ENCODE data around the gene CETN1. TPM values are rescaled to one million over a fixed set of nuclear protein-coding genes. Genes with fewer than 3 reads are reported as not detected.

The CETN1 gene
- polyA plus RNA-seq, 1 donor from 2014 or later = not detected

DNA sequence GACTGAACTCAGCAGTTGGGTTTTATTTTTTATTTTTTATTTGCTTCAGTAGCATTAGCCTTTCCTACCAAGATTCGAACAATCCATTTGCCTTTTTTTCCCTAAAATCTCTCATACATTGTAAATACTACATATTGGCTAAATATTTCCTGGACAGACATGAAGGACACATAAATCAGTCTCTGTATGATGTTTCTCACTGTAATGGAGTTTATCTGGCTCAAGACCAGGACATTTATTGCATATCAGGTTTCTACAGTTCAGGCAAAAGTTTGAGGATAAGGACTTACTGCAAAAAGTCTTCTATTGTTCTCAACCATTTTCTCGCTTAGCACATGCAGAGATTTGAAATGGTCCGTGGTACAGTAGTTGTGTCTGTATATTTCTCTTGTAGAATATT, 19.9 kb downstream of the CETN1 start:
- Histone ChIP-seq H3K4me2 (ENCODE audit: low read length) (no peak overlapping the region), H2AFZ (ENCODE audit: low read depth, low read length) (no peak overlapping the region)

DNA sequence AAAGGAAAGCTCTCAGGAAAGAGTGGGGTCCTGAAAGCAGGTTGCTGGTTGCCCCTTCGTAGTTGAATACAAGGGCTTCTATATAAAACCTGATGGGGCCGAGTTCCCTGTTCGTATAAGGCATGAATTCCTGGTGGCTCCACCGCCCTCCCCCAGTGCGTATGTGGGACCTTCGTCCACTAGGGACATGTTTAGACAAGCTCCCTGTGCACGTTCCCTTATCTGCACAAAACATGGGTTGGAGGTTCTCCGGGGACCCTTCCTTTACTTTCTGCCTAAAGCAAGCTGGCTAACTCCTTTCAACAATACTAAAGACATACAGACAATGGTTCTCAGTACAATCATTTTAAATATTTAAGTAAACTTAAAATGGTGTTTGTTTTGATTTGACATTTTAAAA, 24.6 kb downstream of the CETN1 start:
- H3K27me3 ChIP-seq (ENCODE audit: insufficient read depth, low read depth, low read length) = no peaks in the 10 kb centered on the region
- no peaks in the 10 kb centered on the region for H3K79me2 ChIP-seq (replicated peaks; ENCODE audit: insufficient read depth, low read length)
- H3K9me3 ChIP-seq (ENCODE audit: low read length) = no peaks in the 10 kb centered on the region
- H4K20me1 ChIP-seq (ENCODE audit: insufficient read depth) = no peaks in the 10 kb centered on the region
- H3K27ac ChIP-seq (ENCODE audit: low read length) = no peak overlapping the region
- H3K4me2 ChIP-seq (ENCODE audit: low read length) = no peak overlapping the region
- H3K9ac ChIP-seq (ENCODE audit: low read length) = no peak overlapping the region
- no peaks in the 10 kb centered on the region for H3K36me3 ChIP-seq (ENCODE audit: insufficient read depth, low read length)
- TF ChIP-seq, protein P1, sequence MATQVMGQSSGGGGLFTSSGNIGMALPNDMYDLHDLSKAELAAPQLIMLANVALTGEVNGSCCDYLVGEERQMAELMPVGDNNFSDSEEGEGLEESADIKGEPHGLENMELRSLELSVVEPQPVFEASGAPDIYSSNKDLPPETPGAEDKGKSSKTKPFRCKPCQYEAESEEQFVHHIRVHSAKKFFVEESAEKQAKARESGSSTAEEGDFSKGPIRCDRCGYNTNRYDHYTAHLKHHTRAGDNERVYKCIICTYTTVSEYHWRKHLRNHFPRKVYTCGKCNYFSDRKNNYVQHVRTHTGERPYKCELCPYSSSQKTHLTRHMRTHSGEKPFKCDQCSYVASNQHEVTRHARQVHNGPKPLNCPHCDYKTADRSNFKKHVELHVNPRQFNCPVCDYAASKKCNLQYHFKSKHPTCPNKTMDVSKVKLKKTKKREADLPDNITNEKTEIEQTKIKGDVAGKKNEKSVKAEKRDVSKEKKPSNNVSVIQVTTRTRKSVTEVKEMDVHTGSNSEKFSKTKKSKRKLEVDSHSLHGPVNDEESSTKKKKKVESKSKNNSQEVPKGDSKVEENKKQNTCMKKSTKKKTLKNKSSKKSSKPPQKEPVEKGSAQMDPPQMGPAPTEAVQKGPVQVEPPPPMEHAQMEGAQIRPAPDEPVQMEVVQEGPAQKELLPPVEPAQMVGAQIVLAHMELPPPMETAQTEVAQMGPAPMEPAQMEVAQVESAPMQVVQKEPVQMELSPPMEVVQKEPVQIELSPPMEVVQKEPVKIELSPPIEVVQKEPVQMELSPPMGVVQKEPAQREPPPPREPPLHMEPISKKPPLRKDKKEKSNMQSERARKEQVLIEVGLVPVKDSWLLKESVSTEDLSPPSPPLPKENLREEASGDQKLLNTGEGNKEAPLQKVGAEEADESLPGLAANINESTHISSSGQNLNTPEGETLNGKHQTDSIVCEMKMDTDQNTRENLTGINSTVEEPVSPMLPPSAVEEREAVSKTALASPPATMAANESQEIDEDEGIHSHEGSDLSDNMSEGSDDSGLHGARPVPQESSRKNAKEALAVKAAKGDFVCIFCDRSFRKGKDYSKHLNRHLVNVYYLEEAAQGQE (IDR thresholded peaks at IDR 0.05; ENCODE audit: borderline replicate concordance) = no peak
- TF ChIP-seq TAF1 (IDR thresholded peaks at IDR 0.05; ENCODE audit: low read depth) (no peak), EZH2 (IDR thresholded peaks at IDR 0.05; ENCODE audit: borderline replicate concordance, insufficient read depth, low read length, poor library complexity, severe bottlenecking) (no peak), RAD21 (conservative IDR thresholded peaks at IDR 0.05) (no peak), SMC3 (conservative IDR thresholded peaks at IDR 0.05; ENCODE audit: poor library complexity) (no peak), POLR2AphosphoS5 (IDR thresholded peaks at IDR 0.05) (no peak), MXI1 (conservative IDR thresholded peaks at IDR 0.05; ENCODE audit: poor library complexity, severe bottlenecking) (no peak), EP300 (conservative IDR thresholded peaks at IDR 0.05; ENCODE audit: poor library complexity, severe bottlenecking) (no peak)
- TF ChIP-seq, protein P2, sequence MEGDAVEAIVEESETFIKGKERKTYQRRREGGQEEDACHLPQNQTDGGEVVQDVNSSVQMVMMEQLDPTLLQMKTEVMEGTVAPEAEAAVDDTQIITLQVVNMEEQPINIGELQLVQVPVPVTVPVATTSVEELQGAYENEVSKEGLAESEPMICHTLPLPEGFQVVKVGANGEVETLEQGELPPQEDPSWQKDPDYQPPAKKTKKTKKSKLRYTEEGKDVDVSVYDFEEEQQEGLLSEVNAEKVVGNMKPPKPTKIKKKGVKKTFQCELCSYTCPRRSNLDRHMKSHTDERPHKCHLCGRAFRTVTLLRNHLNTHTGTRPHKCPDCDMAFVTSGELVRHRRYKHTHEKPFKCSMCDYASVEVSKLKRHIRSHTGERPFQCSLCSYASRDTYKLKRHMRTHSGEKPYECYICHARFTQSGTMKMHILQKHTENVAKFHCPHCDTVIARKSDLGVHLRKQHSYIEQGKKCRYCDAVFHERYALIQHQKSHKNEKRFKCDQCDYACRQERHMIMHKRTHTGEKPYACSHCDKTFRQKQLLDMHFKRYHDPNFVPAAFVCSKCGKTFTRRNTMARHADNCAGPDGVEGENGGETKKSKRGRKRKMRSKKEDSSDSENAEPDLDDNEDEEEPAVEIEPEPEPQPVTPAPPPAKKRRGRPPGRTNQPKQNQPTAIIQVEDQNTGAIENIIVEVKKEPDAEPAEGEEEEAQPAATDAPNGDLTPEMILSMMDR (IDR thresholded peaks at IDR 0.05; ENCODE audit: poor library complexity, severe bottlenecking) = no peak
- H3F3A ChIP-seq (ENCODE audit: insufficient read depth, low read length, poor library complexity, severe bottlenecking) = no peaks in the 10 kb centered on the region
- no peak overlapping the region for H3K4me3 ChIP-seq (ENCODE audit: low read length)
- H2AFZ ChIP-seq (ENCODE audit: low read depth, low read length) = no peak overlapping the region
- no peaks in the 10 kb centered on the region for H3K9me2 ChIP-seq (ENCODE audit: insufficient read depth, low read length)

More for the DNA sequence above, 19.9 kb downstream of the CETN1 start:
- Histone ChIP-seq H3K9ac (ENCODE audit: low read length) (no peak overlapping the region), H3K36me3 (ENCODE audit: insufficient read depth, low read length) (no peaks in the 10 kb centered on the region), H3F3A (ENCODE audit: insufficient read depth, low read length, poor library complexity, severe bottlenecking) (no peaks in the 10 kb centered on the region), H4K20me1 (ENCODE audit: insufficient read depth) (no peaks in the 10 kb centered on the region), H3K27me3 (ENCODE audit: insufficient read depth, low read depth, low read length) (peaks cover 4% of the 10 kb centered on the region), H3K79me2 (replicated peaks; ENCODE audit: insufficient read depth, low read length) (no peaks in the 10 kb centered on the region), H3K4me3 (ENCODE audit: low read length) (no peak overlapping the region), H3K27ac (ENCODE audit: low read length) (no peak overlapping the region), H3K9me2 (ENCODE audit: insufficient read depth, low read length) (no peaks in the 10 kb centered on the region), H3K9me3 (ENCODE audit: low read length) (no peaks in the 10 kb centered on the region)
- TF ChIP-seq POLR2AphosphoS5 (IDR thresholded peaks at IDR 0.05) (no peak), RAD21 (conservative IDR thresholded peaks at IDR 0.05) (no peak), TAF1 (IDR thresholded peaks at IDR 0.05; ENCODE audit: low read depth) (no peak), MXI1 (conservative IDR thresholded peaks at IDR 0.05; ENCODE audit: poor library complexity, severe bottlenecking) (no peak), EZH2 (IDR thresholded peaks at IDR 0.05; ENCODE audit: borderline replicate concordance, insufficient read depth, low read length, poor library complexity, severe bottlenecking) (no peak), SMC3 (conservative IDR thresholded peaks at IDR 0.05; ENCODE audit: poor library complexity) (no peak), EP300 (conservative IDR thresholded peaks at IDR 0.05; ENCODE audit: poor library complexity, severe bottlenecking) (no peak)
- TF ChIP-seq, protein P2 (IDR thresholded peaks at IDR 0.05; ENCODE audit: poor library complexity, severe bottlenecking) = no peak
- TF ChIP-seq, protein P1 (IDR thresholded peaks at IDR 0.05; ENCODE audit: borderline replicate concordance) = no peak
